Lower leg skin (tissue), 3 donors: ENCODE data around the gene GJC1.

Experiments used
- CTCF ChIP-seq, 3 donors: fragments of 450-650 bp; IDR thresholded peaks; one replicate each; pipeline ENCODE4 v1.5.1; 2016; ENCODE audit warnings: antibody characterized with exemption in 3 of 3, mild to moderate bottlenecking in 3 of 3, moderate library complexity in 2 of 3
- POLR2A ChIP-seq, 2 donors: fragments of 450-650 bp; IDR thresholded peaks; one replicate each; pipeline ENCODE4 v1.6.1; 2016 to 2017; ENCODE audit warnings: antibody characterized with exemption in 2 of 2, mild to moderate bottlenecking in 1 of 2, moderate library complexity in 1 of 2

- TF ChIP-seq POLR2A (IDR thresholded peaks at IDR 0.05), result no peak
- no peak for TF ChIP-seq CTCF (IDR thresholded peaks at IDR 0.05)
Measured at GRCh38 chr17:44777394-44778348, 52.4 kb downstream of the GJC1 start.
